Heart left ventricle (tissue), 16 donors: ENCODE measurements around the gene NINL. TPM values are rescaled to one million over a fixed set of nuclear protein-coding genes. Genes with fewer than 3 reads are reported as not detected.

Experiments
- ATAC-seq, 4 donors: fragments of 200-7000 bp; cut with Tn5 transposase; one replicate each; pipeline ENCODE4 v1.9.1; 2020 to 2022; ENCODE audit warnings: moderate library complexity in 4 of 4, mild to moderate bottlenecking in 3 of 4, moderate number of reproducible peaks in 1 of 4
- DNase-seq, 5 donors: peaks; one replicate each; pipeline ENCODE4 v3.0.0-alpha.2; 2020
- H3K27ac ChIP-seq, 12 donors: fragments of 200-600 bp; sonication (generic) in 4 of 12; one replicate each; pipeline versions ENCODE4 v1.5.0 to v1.8.0; 2016 to 2022; ENCODE audit warnings: mild to moderate bottlenecking in 2 of 12
- H3K27me3 ChIP-seq, 9 donors: fragments of 200-600 bp; sonication (generic) in 2 of 9; one replicate each; pipeline versions ENCODE4 v1.5.1 to v1.8.0; 2016 to 2022; ENCODE audit warnings: mild to moderate bottlenecking in 3 of 9
- H3K36me3 ChIP-seq, 9 donors: fragments of 200-600 bp; sonication (generic) in 2 of 9; one replicate each; pipeline versions ENCODE4 v1.5.0 to v1.8.0; 2018 to 2022; ENCODE audit warnings: mild to moderate bottlenecking in 2 of 9
- H3K4me1 ChIP-seq, 12 donors: fragments of 200-600 bp; sonication (generic) in 4 of 12; one replicate each; pipeline versions ENCODE4 v1.5.0 to v1.8.0; 2016 to 2022; ENCODE audit warnings: mild to moderate bottlenecking in 3 of 12
- H3K4me3 ChIP-seq, 12 donors: fragments of 200-600 bp; sonication (generic) in 4 of 12; one replicate each; pipeline versions ENCODE4 v1.5.0 to v1.8.0; 2017 to 2022; ENCODE audit warnings: mild to moderate bottlenecking in 9 of 12, moderate library complexity in 4 of 12
- H3K9me3 ChIP-seq, 12 donors: fragments of 200-600 bp; sonication (generic) in 4 of 12; one replicate each; pipeline versions ENCODE4 v1.5.0 to v1.8.0; 2016 to 2022; ENCODE audit warnings: mild to moderate bottlenecking in 1 of 12
- POLR2A ChIP-seq, 2 donors: fragments of 450-650 bp; IDR thresholded peaks; one replicate each; pipeline ENCODE4 v1.6.1; 2017; ENCODE audit warnings: antibody characterized with exemption in 2 of 2, mild to moderate bottlenecking in 2 of 2, moderate library complexity in 2 of 2
- WGBS, 4 donors: extraction: QIAGEN DNeasy Blood & Tissue Kit in 2 of 4; methylation state at CpG; one replicate each; pipeline versions ENCODE4 v1.1.5 to v1.1.7; 2013 to 2018; 5-methylcytosine and 5-hydroxymethylcytosine counted together
- intact Hi-C, 10 donors: fragments of 100-400 bp; cut with DNase I; formaldehyde crosslinking; loops; one replicate each; pipeline versions ENCODE4 v1.11.1 to v1.14.2; 2022
- polyA plus RNA-seq, 2 donors: library from polyadenylated mRNA; stranded (reverse); fragments of 200-250 nt; gene quantifications; one replicate each; pipeline ENCODE4 v1.2.3, GENCODE V29; 2013
- total RNA-seq, 9 donors: library from RNA; depleted of rRNA in 2 of 9; stranded (reverse); fragments of >200 nt in 2 of 9; fragmentation: NEBNext Ultra II Directional in 3 of 9; extraction: Animal tissue kit (Norgen Biotek cat#: 25700) in 3 of 9; gene quantifications; one replicate each; pipeline versions ENCODE4 v1.1.0 to v1.2.4, GENCODE V29; 2016 to 2023
- TF ChIP-seq, protein P1 (sequence below), 12 donors: fragments of 200-600 bp; sonication (generic) in 4 of 12; IDR thresholded peaks; one replicate each; pipeline versions ENCODE4 v1.5.0 to v1.8.0; 2018 to 2022; ENCODE audit warnings: antibody characterized with exemption in 12 of 12, mild to moderate bottlenecking in 5 of 12
- donor health status: ischemic (EF 13 %, LVEDD 7.1; RV severe dilation, severe dysfunction).
- donor health status: healthy with polysubstance abuse.
- donor health status: DM: no; HTN: yes; CAD: no.
- donor health status: DM: no; HTN: no; CAD: no.
- donor health status: ischemic (EF 25% LVEDD 6.9; RV normal size, moderate dysfunction).
- donor health status: ischemic (EF 25% LVEDD 5.7; RV mildly dilated, moderate dysfunction).
- donor health status: healthy.
- donor health status: DM: yes; HTN: yes; CAD: no.
- donor health status: ischemic (EF 35%, LVEDD 5.7; RV mildly dilated, moderate dysfunction).
- donor health status: nonischemic (EF 11% LVEDD 7.7; RV severe dilation, severe dysfunction).
- donor health status: DM: yes; HTN: yes; CAD: no.
- donor health status: PGD.
- donor health status: ischemic (EF 29% LVEDD 5.4; RV normal size, mild dysfunction).
- donor health status: nonischemic (EF 23%, LVEDD 6.1; RV moderate dilation, normal function).

NINL gene
- total and polyA plus RNA-seq, 11 donors, result 0.78 to 7.1 (median 2.9) TPM

DNA sequence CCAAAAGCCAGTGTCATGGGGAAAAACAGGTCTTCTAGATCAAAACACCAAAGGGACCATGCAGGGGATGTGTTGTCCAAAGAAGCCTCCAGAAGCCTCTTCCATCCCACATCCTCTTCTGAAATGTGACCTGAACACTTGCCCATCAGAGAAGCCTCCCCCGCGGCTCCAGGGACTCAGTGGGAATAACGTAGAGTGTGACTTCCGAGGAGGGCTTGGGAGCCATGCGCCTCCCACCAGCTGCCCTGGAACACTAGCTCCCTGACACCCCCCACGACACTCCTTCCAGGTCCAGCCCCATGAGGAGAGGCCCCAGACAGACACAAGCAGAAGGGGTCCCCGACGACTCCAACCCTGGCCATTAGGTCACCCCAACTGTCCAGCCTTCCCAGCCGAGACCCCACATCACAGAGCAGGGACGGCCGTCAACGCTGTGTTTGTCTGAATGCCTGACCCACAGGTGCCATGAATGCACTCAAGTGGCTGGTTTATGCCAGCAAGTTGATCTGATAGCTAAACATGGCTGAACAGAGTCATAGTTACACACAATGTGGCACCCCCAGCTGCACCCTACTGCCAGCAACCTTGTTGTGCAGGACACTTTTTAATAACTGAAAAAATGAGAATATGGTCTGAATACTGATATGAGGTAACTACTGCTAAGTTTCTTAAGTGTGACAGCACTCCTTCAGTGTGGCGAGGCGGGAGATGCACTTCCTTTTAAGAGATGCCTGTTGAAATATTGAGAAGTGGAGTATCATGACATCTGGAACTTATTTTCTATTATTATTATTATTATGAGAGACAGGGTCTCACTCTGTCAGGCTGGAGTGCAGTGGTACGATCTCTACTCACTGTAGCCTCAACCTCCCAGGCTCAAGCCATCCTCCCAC lies 119.8 kb downstream of the NINL start:
- no peaks in the 10 kb centered on the region for H3K9me3 ChIP-seq
- H3K4me1 ChIP-seq, result peaks cover 0 to 10% (median 0%) of the 10 kb centered on the region in 12 donors
- H3K27me3 ChIP-seq, result no peaks in the 10 kb centered on the region
- intact Hi-C loops, result loop anchor here in 3 of 10 donors (10.0 kb wide), 2 partner anchors 59 to 69 kb away; no protein-coding TSS in a partner anchor
- no peak overlapping the region for H3K4me3 ChIP-seq
- H3K36me3 ChIP-seq, result peaks cover 0 to 45% (median 3%) of the 10 kb centered on the region in 9 donors
- no peak for DNase-seq
- ATAC-seq, result peak in 1 of 4 donors; percentile 37
- peak overlapping the region in 1 of 12 donors; percentile 24 for H3K27ac ChIP-seq
- TF ChIP-seq, protein P1, sequence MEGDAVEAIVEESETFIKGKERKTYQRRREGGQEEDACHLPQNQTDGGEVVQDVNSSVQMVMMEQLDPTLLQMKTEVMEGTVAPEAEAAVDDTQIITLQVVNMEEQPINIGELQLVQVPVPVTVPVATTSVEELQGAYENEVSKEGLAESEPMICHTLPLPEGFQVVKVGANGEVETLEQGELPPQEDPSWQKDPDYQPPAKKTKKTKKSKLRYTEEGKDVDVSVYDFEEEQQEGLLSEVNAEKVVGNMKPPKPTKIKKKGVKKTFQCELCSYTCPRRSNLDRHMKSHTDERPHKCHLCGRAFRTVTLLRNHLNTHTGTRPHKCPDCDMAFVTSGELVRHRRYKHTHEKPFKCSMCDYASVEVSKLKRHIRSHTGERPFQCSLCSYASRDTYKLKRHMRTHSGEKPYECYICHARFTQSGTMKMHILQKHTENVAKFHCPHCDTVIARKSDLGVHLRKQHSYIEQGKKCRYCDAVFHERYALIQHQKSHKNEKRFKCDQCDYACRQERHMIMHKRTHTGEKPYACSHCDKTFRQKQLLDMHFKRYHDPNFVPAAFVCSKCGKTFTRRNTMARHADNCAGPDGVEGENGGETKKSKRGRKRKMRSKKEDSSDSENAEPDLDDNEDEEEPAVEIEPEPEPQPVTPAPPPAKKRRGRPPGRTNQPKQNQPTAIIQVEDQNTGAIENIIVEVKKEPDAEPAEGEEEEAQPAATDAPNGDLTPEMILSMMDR (IDR thresholded peaks at IDR 0.05), result no peak
- TF ChIP-seq POLR2A (IDR thresholded peaks at IDR 0.05), result no peak
- WGBS, 4 donors, result 72 to 82% (median 76%) methylated on average over 13 to 15 of the region's 15 CpGs

DNA sequence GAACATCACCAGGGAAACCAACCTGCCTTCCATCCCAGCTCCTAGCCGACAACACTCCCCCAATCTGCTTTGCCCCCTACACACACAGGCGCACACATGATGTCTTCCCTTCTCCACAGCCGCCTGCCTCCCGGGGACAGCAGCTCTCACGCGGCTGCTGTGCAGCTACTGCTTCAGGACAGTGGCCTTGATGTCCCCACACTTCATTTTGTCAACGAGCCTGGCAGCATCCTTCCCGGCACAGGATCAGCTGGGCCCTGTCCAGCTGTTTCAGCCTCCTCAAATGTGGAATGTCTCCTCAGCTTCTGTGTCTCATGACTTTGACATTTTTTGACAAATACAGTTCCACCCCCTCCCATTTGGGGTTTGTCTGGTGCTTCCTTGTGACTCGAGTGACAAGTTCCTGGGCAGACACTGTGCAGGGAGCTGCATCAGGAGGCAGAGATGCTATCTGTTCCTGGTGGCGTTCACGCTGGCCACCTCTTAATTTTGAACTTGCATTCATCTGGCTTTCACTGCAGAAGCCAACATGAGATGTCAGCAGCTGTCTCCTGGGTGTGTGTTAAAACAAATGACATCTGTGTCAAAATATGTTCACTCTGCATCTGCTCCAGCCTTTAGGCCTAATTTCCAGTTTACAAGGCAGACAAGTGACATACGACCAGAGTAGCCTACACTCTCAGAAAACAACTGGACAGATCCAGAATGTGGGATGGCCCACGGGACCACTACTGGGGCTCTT lies 120.7 kb downstream of the NINL start:
- ATAC-seq (peak in 2 of 4 donors; percentile 20 to 36), DNase-seq (no peak)
- Histone ChIP-seq H3K27me3 (no peaks in the 10 kb centered on the region), H3K36me3 (peaks cover 0 to 37% (median 2%) of the 10 kb centered on the region in 9 donors), H3K4me3 (no peak overlapping the region), H3K27ac (peak overlapping the region in 1 of 12 donors; percentile 9), H3K9me3 (no peaks in the 10 kb centered on the region), H3K4me1 (peaks cover 0 to 10% (median 0%) of the 10 kb centered on the region in 12 donors)
- TF ChIP-seq, protein P1 (IDR thresholded peaks at IDR 0.05), result no peak
- no peak for TF ChIP-seq POLR2A (IDR thresholded peaks at IDR 0.05)
- intact Hi-C loops, result loop anchor here in 3 of 10 donors (10.0 kb wide), 2 partner anchors 60 to 70 kb away; no protein-coding TSS in a partner anchor
- WGBS, 4 donors, result 57 to 70% (median 58%) methylated on average over 13 of the region's 13 CpGs

DNA sequence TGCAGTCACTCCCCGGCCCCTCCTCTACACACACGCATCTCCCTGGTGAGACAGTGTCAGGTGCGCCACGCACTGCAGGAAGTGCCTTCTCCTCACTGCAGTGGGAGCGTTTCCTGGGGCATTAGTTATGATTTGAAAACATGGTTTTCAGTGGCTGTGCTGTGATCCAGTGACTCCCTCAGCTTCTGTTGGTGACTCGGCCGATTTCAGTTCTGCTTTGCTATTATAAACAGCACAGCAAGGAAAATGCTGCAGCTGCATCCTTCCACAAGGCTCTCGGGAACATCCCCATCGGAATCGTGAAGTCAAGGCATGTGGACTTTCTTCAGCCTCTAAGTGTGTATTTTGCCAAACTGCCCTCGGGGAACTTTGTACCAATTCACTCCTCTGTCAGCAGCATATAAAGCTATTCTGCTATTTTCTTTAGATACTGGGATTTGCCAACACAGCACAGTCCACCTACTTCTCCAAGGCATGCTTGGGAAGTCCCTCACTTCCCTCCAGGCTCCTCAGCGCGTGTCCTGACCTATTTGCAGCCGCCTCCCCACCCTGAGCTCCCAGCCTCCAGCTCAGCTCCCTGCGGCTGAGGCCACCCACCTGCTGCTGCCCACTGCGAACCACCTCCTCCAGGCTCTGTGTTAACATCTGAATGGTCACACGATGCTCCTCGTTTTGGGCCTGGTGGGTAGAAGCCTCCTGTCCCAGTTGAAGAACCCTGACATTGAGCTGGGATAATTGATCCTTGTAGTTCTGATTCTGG lies 123.4 kb downstream of the NINL start:
- Histone ChIP-seq H3K4me3 (no peak overlapping the region), H3K4me1 (peaks cover 0 to 10% (median 0%) of the 10 kb centered on the region in 12 donors), H3K36me3 (peaks cover 0 to 28% (median 0%) of the 10 kb centered on the region in 9 donors), H3K27ac (peak overlapping the region in 2 of 12 donors; percentile 32 to 52), H3K27me3 (no peaks in the 10 kb centered on the region), H3K9me3 (no peaks in the 10 kb centered on the region)
- DNase-seq (peak in 2 of 5 donors; percentile 28 to 59), ATAC-seq (peak in 2 of 4 donors; percentile 17 to 35)
- WGBS, 4 donors, result 83 to 86% (median 85%) methylated on average over 18 of the region's 18 CpGs
- intact Hi-C loops, result loop anchor here in 3 of 10 donors (10.0 kb wide), 2 partner anchors 63 to 73 kb away; no protein-coding TSS in a partner anchor
- TF ChIP-seq, protein P1 (IDR thresholded peaks at IDR 0.05), result no peak
- no peak for TF ChIP-seq POLR2A (IDR thresholded peaks at IDR 0.05)
